HG03108 (cell line): ENCODE measurements around the gene SF3B4.
"Not testable (repeated sequence)": the region's sequence is repeated elsewhere in the genome, so short reads cannot be mapped to it uniquely, and the experiment has no call there.

ENCODE experiments used
- ATAC-seq: cut with Tn5 transposase; IDR thresholded peaks from one replicate; pipeline ENCODE4 v1.9.1; 2021; ENCODE audit warnings: moderate library complexity; ENCODE audit not compliant: unreplicated experiment

SF3B4 gene

GRCh38 chr1:149927563-149928400 is at the start of gene SF3B4:
SF3B4 (minus strand) TSS chr1:149927803; CDS start chr1:149927759, 44 bp downstream.
- ATAC-seq, result peak; percentile 93

- ATAC-seq, result no peak
Observed at GRCh38 chr1:149977345-149977744, 49.7 kb upstream of the SF3B4 start.

GRCh38 chr1:149972547-149972946 is 44.9 kb upstream of the SF3B4 start:
- ATAC-seq, result no peak

- no peak for ATAC-seq
Observed at GRCh38 chr1:149967646-149968045, 40.0 kb upstream of the SF3B4 start.

GRCh38 chr1:149967041-149967440 is 39.4 kb upstream of the SF3B4 start:
- ATAC-seq, result no peak

GRCh38 chr1:149966405-149966804 is 38.8 kb upstream of the SF3B4 start:
- ATAC-seq, result no peak

- no peak for ATAC-seq
Observed at GRCh38 chr1:149965440-149965839, 37.8 kb upstream of the SF3B4 start.

- ATAC-seq, result no peak
Observed at GRCh38 chr1:149963358-149963757, 35.8 kb upstream of the SF3B4 start.

- no peak for ATAC-seq
Observed at GRCh38 chr1:149962736-149963135, 35.1 kb upstream of the SF3B4 start.

- peak; percentile 59 for ATAC-seq
Observed at GRCh38 chr1:149962039-149962647, 34.5 kb upstream of the SF3B4 start.

GRCh38 chr1:149957548-149957947 is 29.9 kb upstream of the SF3B4 start:
- not testable (repeated sequence) for ATAC-seq

- no peak for ATAC-seq
Observed at GRCh38 chr1:149949911-149950310, 22.3 kb upstream of the SF3B4 start.

- ATAC-seq, result no peak
Observed at GRCh38 chr1:149945206-149945605, 17.6 kb upstream of the SF3B4 start.

GRCh38 chr1:149942885-149943284 is 15.3 kb upstream of the SF3B4 start:
- ATAC-seq, result no peak

- ATAC-seq, result no peak
Observed at GRCh38 chr1:149942207-149942606, 14.6 kb upstream of the SF3B4 start.

GRCh38 chr1:149940427-149940826 is 12.8 kb upstream of the SF3B4 start:
- ATAC-seq, result no peak

GRCh38 chr1:149938668-149939003 is 11.0 kb upstream of the SF3B4 start:
- not testable (repeated sequence) for ATAC-seq

GRCh38 chr1:149937759-149938158 is 10.2 kb upstream of the SF3B4 start:
- no peak for ATAC-seq

- no peak for ATAC-seq
Observed at GRCh38 chr1:149936992-149937705, 9.5 kb upstream of the SF3B4 start.

- no peak for ATAC-seq
Observed at GRCh38 chr1:149936170-149936991, 8.8 kb upstream of the SF3B4 start, which contains the start of gene MTMR11. MTMR11 (minus strand) TSS chr1:149936879; CDS start chr1:149936647, 232 bp downstream.

GRCh38 chr1:149934356-149934755 is 6.8 kb upstream of the SF3B4 start:
- no peak for ATAC-seq
